HT1080 (cell line): ENCODE data around the gene RTP2. TPM values are rescaled to one million over a fixed set of nuclear protein-coding genes. Genes with fewer than 3 reads are reported as not detected.

Experiments used
- DNase-seq: peaks from one replicate; pipeline ENCODE4 v3.0.0-alpha.2; 2015; ENCODE audit warnings: low read depth
- polyA plus RNA-seq, 2 experiments: library from polyadenylated mRNA; depleted of rRNA; stranded (reverse); fragments of >200 nt; gene quantifications; 2 replicates each; pipeline ENCODE4 v1.2.3, GENCODE V29; 2015
- total RNA-seq: library from RNA; depleted of rRNA; stranded (reverse); fragments of >200 nt; shearing (Covaris generic); gene quantifications from 2 replicates; pipeline ENCODE4 v1.2.3, GENCODE V29; 2014; rRNA removed

RTP2 gene
- total RNA-seq, result 0.27 TPM in 1 of 2 replicates, not detected in the other
- polyA plus RNA-seq (2015; cell fraction: cytosol; rRNA removed), result not detected in 2 replicates
- not detected in 2 replicates for polyA plus RNA-seq (2015; cell fraction: nucleus; rRNA removed)

GRCh38 chr3:187702507-187703033 lies at the start of gene RTP2:
TSS of gene RTP2 (minus strand) at chr3:187702557. CDS start at chr3:187702128, 429 bp downstream.
- DNase-seq, result no peak

- no peak for DNase-seq
Observed at GRCh38 chr3:187750513-187751123, 48.3 kb upstream of the RTP2 start.

- no peak for DNase-seq
Observed at GRCh38 chr3:187750006-187750512, 47.7 kb upstream of the RTP2 start.

- DNase-seq, result peak; percentile 81
Observed at GRCh38 chr3:187748050-187748481, 45.7 kb upstream of the RTP2 start.

GRCh38 chr3:187747506-187747905 lies 45.1 kb upstream of the RTP2 start:
- DNase-seq, result no peak

GRCh38 chr3:187746442-187747281 lies 44.3 kb upstream of the RTP2 start:
- DNase-seq, result no peak

- DNase-seq, result peak; percentile 30
Observed at GRCh38 chr3:187746059-187746441, 43.7 kb upstream of the RTP2 start.

GRCh38 chr3:187745201-187746058 lies 43.1 kb upstream of the RTP2 start, which contains the start of gene BCL6:
TSS of gene BCL6 (minus strand) at chr3:187745468. CDS start at chr3:187733693, 11,775 bp downstream.
- DNase-seq, result peak; percentile 97

GRCh38 chr3:187744169-187745151 lies 42.1 kb upstream of the RTP2 start:
- DNase-seq, result peak; percentile 55

- peak; percentile 39 for DNase-seq
Observed at GRCh38 chr3:187743195-187744141, 41.1 kb upstream of the RTP2 start.

GRCh38 chr3:187742351-187743171 lies 40.2 kb upstream of the RTP2 start:
- DNase-seq, result no peak

- peak; percentile 63 for DNase-seq
Observed at GRCh38 chr3:187741403-187742350, 39.3 kb upstream of the RTP2 start.

- peak; percentile 46 for DNase-seq
Observed at GRCh38 chr3:187740421-187741399, 38.4 kb upstream of the RTP2 start.

- peak; percentile 88 for DNase-seq
Observed at GRCh38 chr3:187739561-187740332, 37.4 kb upstream of the RTP2 start.
